Trophoblast cell (in vitro differentiated cells and primary cell): ENCODE results near the gene PECR.

Source experiments
- DNase-seq, 2 donors: peaks; one replicate each; pipeline ENCODE4 v3.0.0-alpha.2; 2016
- H2AFZ ChIP-seq: 2 replicates; pipeline ENCODE4 v1.6.1; 2013; ENCODE audit warnings: low read length, moderate library complexity, mild to moderate bottlenecking; ENCODE audit not compliant: insufficient read depth, poor library complexity
- H2AK5ac ChIP-seq: 2 replicates; pipeline ENCODE4 v1.6.1; 2013; ENCODE audit warnings: mild to moderate bottlenecking, low read length
- H2BK120ac ChIP-seq: 2 replicates; pipeline ENCODE4 v1.6.1; 2013; ENCODE audit warnings: low read length, mild to moderate bottlenecking, moderate library complexity; ENCODE audit not compliant: insufficient read depth, poor library complexity
- H2BK12ac ChIP-seq: 2 replicates; pipeline ENCODE4 v1.6.1; 2013; ENCODE audit warnings: mild to moderate bottlenecking, low read length, moderate library complexity
- H2BK5ac ChIP-seq: 2 replicates; pipeline ENCODE4 v1.6.1; 2013; ENCODE audit warnings: low read length, low read depth, moderate library complexity, mild to moderate bottlenecking; ENCODE audit not compliant: poor library complexity
- H3K14ac ChIP-seq: 2 replicates; pipeline ENCODE4 v1.6.1; 2013; ENCODE audit warnings: mild to moderate bottlenecking, low read length
- H3K18ac ChIP-seq: 2 replicates; pipeline ENCODE4 v1.6.1; 2013; ENCODE audit warnings: mild to moderate bottlenecking, low read length
- H3K23ac ChIP-seq: 2 replicates; pipeline ENCODE4 v1.6.1; 2013; ENCODE audit warnings: low read length
- H3K27ac ChIP-seq: 2 replicates; pipeline ENCODE4 v1.5.1; 2013; ENCODE audit warnings: low read depth, mild to moderate bottlenecking, inconsistent platforms, low read length, moderate library complexity
- H3K27me3 ChIP-seq: 2 replicates; pipeline ENCODE4 v1.6.1; 2013; ENCODE audit warnings: inconsistent platforms, mild to moderate bottlenecking, low read length, moderate library complexity; ENCODE audit not compliant: insufficient read depth
- H3K36me3 ChIP-seq, 2 experiments: 1 replicate in 1 of 2; 2 replicates in 1 of 2; pipeline ENCODE4 v1.6.1; 2013; ENCODE audit warnings: low read length in 2 of 2, mild to moderate bottlenecking in 2 of 2, moderate library complexity in 1 of 2; ENCODE audit not compliant: insufficient read depth in 2 of 2, control insufficient read depth in 1 of 2
- H3K4ac ChIP-seq: 2 replicates; pipeline ENCODE4 v1.6.1; 2013; ENCODE audit warnings: low read depth, mild to moderate bottlenecking, low read length, moderate library complexity
- H3K4me1 ChIP-seq, 2 experiments: 1 replicate in 1 of 2; 2 replicates in 1 of 2; pipeline ENCODE4 v1.6.1; 2013; ENCODE audit warnings: low read length in 2 of 2, mild to moderate bottlenecking in 2 of 2, moderate library complexity in 1 of 2; ENCODE audit not compliant: insufficient read depth in 2 of 2, control insufficient read depth in 1 of 2
- H3K4me2 ChIP-seq: 2 replicates; pipeline ENCODE4 v1.6.1; 2013; ENCODE audit warnings: inconsistent platforms, mild to moderate bottlenecking, low read length, moderate library complexity
- H3K4me3 ChIP-seq: 2 replicates; pipeline ENCODE4 v1.5.1; 2013; ENCODE audit warnings: mild to moderate bottlenecking, low read depth, low read length, inconsistent platforms
- H3K79me1 ChIP-seq: one replicate; pipeline ENCODE4 v1.6.1; 2013; ENCODE audit warnings: low read length
- H3K79me2 ChIP-seq: 2 replicates; pipeline ENCODE4 v1.6.1; 2013; ENCODE audit warnings: low read length, mild to moderate bottlenecking; ENCODE audit not compliant: control insufficient read depth, insufficient read depth, poor library complexity
- H3K9ac ChIP-seq: 2 replicates; pipeline ENCODE4 v1.6.1; 2013; ENCODE audit warnings: mild to moderate bottlenecking, low read length
- H3K9me3 ChIP-seq: 2 replicates; pipeline ENCODE4 v1.6.1; 2013; ENCODE audit warnings: low read depth, mild to moderate bottlenecking, control low read depth, inconsistent platforms, low read length; ENCODE audit not compliant: insufficient read depth
- H4K12ac ChIP-seq: 2 replicates; pipeline ENCODE4 v1.6.1; 2013; ENCODE audit warnings: low read depth, mild to moderate bottlenecking, low read length, moderate library complexity
- H4K8ac ChIP-seq: 2 replicates; pipeline ENCODE4 v1.6.1; 2013; ENCODE audit warnings: low read depth, mild to moderate bottlenecking, low read length, moderate library complexity
- H4K91ac ChIP-seq: one replicate; pipeline ENCODE4 v1.6.1; 2013; ENCODE audit warnings: low read depth, mild to moderate bottlenecking, low read length, moderate library complexity
- WGBS: extraction: QIAGEN DNeasy Blood & Tissue Kit; methylation state at CpG from one replicate; pipeline ENCODE4 v1.1.7; 2013; ENCODE audit warnings: missing lambda C conversion rate; ENCODE audit not compliant: insufficient read length, insufficient coverage; ENCODE audit errors: extremely low coverage; 5-methylcytosine and 5-hydroxymethylcytosine counted together

PECR gene

GRCh38 chr2:216016581-216016980, 65.0 kb downstream of the PECR start:
- WGBS, result no CpG with 5 or more reads among the region's 1 CpG
- Histone ChIP-seq H3K4me3 (no peak overlapping the region), H3K14ac (no peak overlapping the region), H4K91ac (no peak overlapping the region), H3K9ac (no peak overlapping the region), H3K79me1 (peaks cover 9% of the 10 kb centered on the region), H3K4ac (no peak overlapping the region), H3K27ac (no peak overlapping the region), H3K23ac (no peak overlapping the region), H3K18ac (no peak overlapping the region), H3K36me3 (no peaks in the 10 kb centered on the region), H3K27me3 (no peaks in the 10 kb centered on the region), H2AK5ac (no peak overlapping the region), H3K9me3 (no peaks in the 10 kb centered on the region), H4K8ac (no peak overlapping the region), H2BK12ac (no peak overlapping the region), H2BK120ac (no peak overlapping the region), H2AFZ (no peak overlapping the region), H2BK5ac (no peak overlapping the region), H3K79me2 (peaks cover 5% of the 10 kb centered on the region), H3K4me1 (peaks cover 0 to 2% of the 10 kb centered on the region in 2 experiments), H4K12ac (no peak overlapping the region), H3K4me2 (no peak overlapping the region)
- no peak for DNase-seq

- no peak overlapping the region for H4K8ac ChIP-seq
- H3K9me3 ChIP-seq, result no peaks in the 10 kb centered on the region
- H3K18ac ChIP-seq, result no peak overlapping the region
- no peaks in the 10 kb centered on the region for H3K36me3 ChIP-seq
- H3K27me3 ChIP-seq, result no peaks in the 10 kb centered on the region
- no peak overlapping the region for H3K23ac ChIP-seq
- no peak overlapping the region for H2BK5ac ChIP-seq
- peaks cover 0 to 2% of the 10 kb centered on the region in 2 experiments for H3K4me1 ChIP-seq
- H3K4me2 ChIP-seq, result no peak overlapping the region
- no peak for DNase-seq
- H4K12ac ChIP-seq, result no peak overlapping the region
- H4K91ac ChIP-seq, result no peak overlapping the region
- H2AFZ ChIP-seq, result no peak overlapping the region
- H3K4me3 ChIP-seq, result no peak overlapping the region
- H3K79me2 ChIP-seq, result peaks cover 5% of the 10 kb centered on the region
- no peak overlapping the region for H3K27ac ChIP-seq
- H3K14ac ChIP-seq, result no peak overlapping the region
- no peak overlapping the region for H3K9ac ChIP-seq
- no peak overlapping the region for H3K4ac ChIP-seq
- WGBS, result no CpG with 5 or more reads among the region's 5 CpGs
- H2AK5ac ChIP-seq, result no peak overlapping the region
- no peak overlapping the region for H2BK12ac ChIP-seq
- H3K79me1 ChIP-seq, result peaks cover 9% of the 10 kb centered on the region
- no peak overlapping the region for H2BK120ac ChIP-seq
Measured at GRCh38 chr2:216015722-216016464, 65.7 kb downstream of the PECR start.

DNA sequence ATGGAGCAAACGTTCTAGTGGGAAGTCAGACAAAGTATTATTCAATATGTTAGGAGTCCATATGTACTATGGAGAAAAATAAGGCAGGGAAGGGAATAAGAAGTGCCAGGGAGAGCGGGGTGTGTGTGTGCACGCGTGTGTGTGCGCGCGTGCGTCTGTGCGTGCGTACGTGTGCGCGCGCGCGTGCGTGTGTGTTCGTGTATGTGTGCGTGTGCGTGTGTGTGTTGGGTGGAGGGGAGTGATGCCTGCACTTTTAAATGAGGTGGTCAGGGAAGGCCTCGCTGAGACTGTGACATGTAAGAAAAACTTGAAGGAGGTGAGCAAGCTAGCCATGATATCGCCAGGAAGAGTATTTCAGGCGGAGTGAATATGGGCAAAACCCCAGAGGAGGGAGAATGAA, 66.6 kb downstream of the PECR start:
- Histone ChIP-seq H2BK120ac (no peak overlapping the region), H3K79me1 (peaks cover 9% of the 10 kb centered on the region), H3K4me1 (peaks cover 0 to 2% of the 10 kb centered on the region in 2 experiments), H3K14ac (no peak overlapping the region), H3K9me3 (no peaks in the 10 kb centered on the region), H3K79me2 (peaks cover 5% of the 10 kb centered on the region), H2AK5ac (no peak overlapping the region), H2BK12ac (no peak overlapping the region), H3K4ac (no peak overlapping the region), H4K91ac (no peak overlapping the region), H4K8ac (no peak overlapping the region), H3K4me3 (no peak overlapping the region), H3K36me3 (no peaks in the 10 kb centered on the region), H2AFZ (no peak overlapping the region), H3K23ac (no peak overlapping the region), H2BK5ac (no peak overlapping the region), H3K9ac (no peak overlapping the region), H3K27ac (no peak overlapping the region), H3K4me2 (no peak overlapping the region), H3K18ac (no peak overlapping the region), H4K12ac (no peak overlapping the region), H3K27me3 (no peaks in the 10 kb centered on the region)
- DNase-seq, result no peak
- WGBS, result 100% methylated on average over 10 of the region's 23 CpGs

DNA sequence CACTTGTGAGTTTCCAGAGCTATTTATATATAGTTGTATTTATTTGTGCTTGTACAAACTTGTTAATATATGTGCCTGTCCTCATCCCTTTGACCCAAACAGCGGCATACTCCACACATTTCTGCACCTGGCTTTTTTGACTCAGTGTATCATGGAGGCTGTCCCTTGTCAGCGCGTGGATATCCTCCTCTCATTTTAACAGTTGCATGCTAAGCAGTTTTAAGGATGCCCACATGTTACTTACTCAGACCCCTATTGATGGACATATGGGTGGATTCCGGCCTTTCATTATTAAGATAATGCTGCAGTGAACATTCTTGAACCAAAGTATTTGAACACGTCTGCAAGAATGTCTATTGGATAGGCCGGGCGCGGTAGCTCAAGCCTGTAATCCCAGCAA, 67.6 kb downstream of the PECR start:
- no peaks in the 10 kb centered on the region for H3K36me3 ChIP-seq
- H3K4ac ChIP-seq, result no peak overlapping the region
- H3K9ac ChIP-seq, result no peak overlapping the region
- no peak overlapping the region for H4K12ac ChIP-seq
- no peak overlapping the region for H3K18ac ChIP-seq
- H3K9me3 ChIP-seq, result no peaks in the 10 kb centered on the region
- H2BK5ac ChIP-seq, result no peak overlapping the region
- H2BK120ac ChIP-seq, result no peak overlapping the region
- H4K91ac ChIP-seq, result no peak overlapping the region
- DNase-seq, result peak; percentile 75 to 93
- H2AK5ac ChIP-seq, result no peak overlapping the region
- no peak overlapping the region for H4K8ac ChIP-seq
- no peak overlapping the region for H3K4me3 ChIP-seq
- no peak overlapping the region for H2BK12ac ChIP-seq
- H3K4me2 ChIP-seq, result no peak overlapping the region
- H3K79me2 ChIP-seq, result peaks cover 5% of the 10 kb centered on the region
- H3K14ac ChIP-seq, result no peak overlapping the region
- no peak overlapping the region for H3K23ac ChIP-seq
- WGBS, result no CpG with 5 or more reads among the region's 8 CpGs
- H3K79me1 ChIP-seq, result peaks cover 9% of the 10 kb centered on the region
- H2AFZ ChIP-seq, result no peak overlapping the region
- peaks cover 0 to 2% of the 10 kb centered on the region in 2 experiments for H3K4me1 ChIP-seq
- no peak overlapping the region for H3K27ac ChIP-seq
- no peaks in the 10 kb centered on the region for H3K27me3 ChIP-seq
